Activated T-cell treated with anti-CD3 and anti-CD28 coated beads for 24 hours (primary cell): ENCODE data around the gene KLHL5.

Experiments used
- DNase-seq: peaks from one replicate; pipeline ENCODE4 v3.0.0-alpha.2; 2020; ENCODE audit warnings: low read depth

Gene KLHL5

DNA sequence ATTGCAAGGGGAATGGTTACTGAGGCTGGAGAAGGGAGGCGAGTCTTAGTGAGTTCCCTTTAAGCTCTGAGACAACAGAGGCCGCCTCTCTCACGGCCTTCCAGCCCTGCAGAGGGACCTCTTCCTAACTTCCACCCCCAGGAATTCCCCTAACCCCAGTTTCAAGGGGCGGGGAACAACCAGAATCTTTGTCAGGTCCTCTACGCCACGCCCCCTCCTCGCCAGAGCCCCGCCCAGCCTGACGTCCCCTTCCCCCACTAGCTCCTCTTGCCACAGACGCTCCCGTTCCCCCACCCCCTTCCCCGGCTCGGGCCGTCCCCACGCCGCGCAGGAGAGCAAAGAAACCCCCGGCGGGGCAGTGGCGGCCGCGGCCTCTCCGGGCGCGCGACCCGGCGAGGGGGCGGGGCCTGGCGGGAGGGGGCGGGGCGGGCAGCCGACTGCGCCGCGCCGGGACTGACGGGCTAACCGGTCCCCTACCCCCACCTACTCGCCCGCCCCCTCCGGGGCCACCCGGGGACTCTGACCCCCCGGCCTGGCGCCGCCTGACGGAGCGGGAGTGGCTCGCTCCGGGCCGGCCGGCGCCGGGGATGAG lies 17.6 kb upstream of the KLHL5 start:
- peak; percentile 94 for DNase-seq

DNA sequence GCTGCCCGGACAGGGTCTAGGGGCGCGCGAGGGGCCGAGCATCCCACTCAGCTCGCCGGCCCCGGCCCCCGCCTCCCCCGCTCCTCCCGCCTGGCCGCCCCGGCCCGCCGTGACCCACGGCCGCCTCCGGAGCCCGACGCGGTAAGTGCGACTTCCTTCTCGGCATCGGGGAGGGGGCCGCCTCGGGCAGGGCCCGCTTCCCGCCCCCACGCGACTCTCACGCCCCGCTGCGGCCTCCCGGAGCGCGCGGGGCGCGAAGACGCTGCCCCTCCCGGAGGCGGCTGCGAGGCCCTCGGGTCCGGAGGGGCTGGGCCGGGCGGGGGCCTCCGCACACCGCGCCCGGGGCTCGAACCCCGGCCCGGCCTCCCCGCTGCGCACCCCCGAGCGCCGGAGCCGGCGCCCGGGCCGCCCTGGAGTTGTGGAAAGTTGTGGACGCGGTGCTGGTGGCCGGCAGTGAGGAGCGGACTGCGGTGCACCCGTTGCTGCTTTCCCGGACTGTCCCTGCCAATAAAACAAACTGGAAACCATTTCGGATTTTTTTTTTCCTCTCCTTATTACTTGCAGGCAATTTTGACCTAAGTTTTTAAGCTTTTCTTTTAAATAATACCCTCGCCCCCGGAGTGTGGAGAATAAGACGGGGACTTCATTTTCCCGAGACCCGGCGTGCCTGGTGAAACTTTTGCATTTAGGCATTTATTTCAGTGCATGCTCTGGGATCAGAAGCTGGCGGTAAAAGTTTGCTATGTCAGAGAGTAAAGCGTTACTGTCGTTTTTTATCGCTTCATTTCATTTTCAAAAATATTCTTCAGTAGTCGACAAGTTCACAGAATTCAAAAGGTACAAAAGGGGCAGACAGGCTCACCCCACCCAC lies 16.8 kb upstream of the KLHL5 start:
- no peak for DNase-seq

DNA sequence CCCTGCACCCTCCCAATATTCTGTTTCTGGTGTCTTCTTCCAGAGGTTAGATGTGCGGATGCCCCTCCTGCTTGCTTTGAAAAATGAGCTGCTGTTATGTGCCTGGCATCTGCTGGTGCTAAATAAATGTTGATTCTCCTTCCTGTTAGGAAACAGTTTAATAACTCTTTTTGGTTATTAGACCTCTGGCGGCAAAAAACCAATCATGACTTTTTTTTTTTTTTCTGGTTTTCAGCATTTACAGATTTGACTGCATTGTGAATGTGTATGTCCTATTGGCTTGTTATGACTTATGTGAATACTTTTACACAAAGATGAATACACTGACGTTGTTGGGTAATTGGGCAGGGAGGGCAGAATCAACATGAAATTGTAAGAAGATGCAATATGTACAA lies 16.2 kb upstream of the KLHL5 start:
- DNase-seq = no peak

GRCh38 chr4:39046249-39046648 lies 15.8 kb upstream of the KLHL5 start:
- DNase-seq = no peak

DNA sequence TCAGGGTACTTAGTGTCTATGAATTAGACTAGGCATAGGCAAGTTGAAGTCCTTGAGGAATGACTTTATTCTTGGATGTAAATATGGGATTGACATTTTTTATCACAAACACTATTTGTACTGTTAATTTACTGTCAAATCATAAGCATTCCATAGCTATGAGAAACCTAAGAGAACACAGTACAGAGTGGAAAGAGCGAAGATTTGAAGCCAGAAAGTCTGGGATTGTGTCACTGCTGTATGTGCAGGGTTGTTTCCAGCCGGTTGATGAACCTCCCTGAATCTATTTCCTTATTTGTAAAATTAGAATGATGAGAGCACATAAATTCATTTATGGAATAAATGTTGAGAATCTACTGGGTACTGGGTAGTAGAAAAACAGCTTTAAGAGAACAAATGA lies 14.4 kb upstream of the KLHL5 start:
- DNase-seq = no peak

GRCh38 chr4:39048311-39048710 lies 13.7 kb upstream of the KLHL5 start:
- no peak for DNase-seq

DNA sequence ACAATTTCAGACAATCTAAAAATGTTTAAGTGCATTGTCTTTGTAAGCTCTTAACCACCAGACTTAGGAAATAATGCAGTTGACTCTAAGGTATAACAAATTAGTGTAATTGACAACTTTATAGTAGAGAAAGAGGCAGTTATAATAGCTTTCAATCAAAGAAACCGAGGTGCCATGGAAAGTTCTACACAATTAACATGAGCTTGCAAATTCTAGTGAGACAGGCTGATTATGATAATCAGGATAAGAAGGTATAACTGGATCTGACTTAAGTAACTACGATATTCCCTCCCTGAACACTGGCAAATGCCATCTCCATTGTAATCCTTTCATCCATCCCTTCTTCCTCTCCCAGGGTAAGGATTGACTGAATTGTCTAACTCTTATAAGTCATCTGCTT lies 11.4 kb upstream of the KLHL5 start:
- DNase-seq = no peak

GRCh38 chr4:39051492-39051891 lies 10.5 kb upstream of the KLHL5 start:
- no peak for DNase-seq

GRCh38 chr4:39053983-39054382 lies 8.0 kb upstream of the KLHL5 start:
- DNase-seq = no peak

- no peak for DNase-seq
Measured at GRCh38 chr4:39054497-39054896, 7.5 kb upstream of the KLHL5 start.

GRCh38 chr4:39056023-39056422 lies 6.0 kb upstream of the KLHL5 start:
- no peak for DNase-seq

- DNase-seq = no peak
Measured at GRCh38 chr4:39061457-39061856, 575 bp upstream of the KLHL5 start.

DNA sequence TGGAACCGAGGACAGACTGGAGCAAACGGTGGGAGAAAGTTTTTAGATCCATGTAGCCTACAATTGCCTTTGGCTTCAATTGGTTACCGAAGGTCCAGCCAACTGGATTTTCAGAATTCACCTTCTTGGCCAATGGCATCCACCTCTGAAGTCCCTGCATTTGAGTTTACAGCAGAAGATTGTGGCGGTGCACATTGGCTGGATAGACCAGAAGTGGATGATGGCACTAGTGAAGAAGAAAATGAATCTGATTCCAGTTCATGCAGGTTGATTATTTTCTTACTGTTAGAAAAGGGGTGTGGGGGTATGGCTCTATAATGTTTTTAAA lies 702 bp downstream of the KLHL5 start:
- DNase-seq = no peak

DNA sequence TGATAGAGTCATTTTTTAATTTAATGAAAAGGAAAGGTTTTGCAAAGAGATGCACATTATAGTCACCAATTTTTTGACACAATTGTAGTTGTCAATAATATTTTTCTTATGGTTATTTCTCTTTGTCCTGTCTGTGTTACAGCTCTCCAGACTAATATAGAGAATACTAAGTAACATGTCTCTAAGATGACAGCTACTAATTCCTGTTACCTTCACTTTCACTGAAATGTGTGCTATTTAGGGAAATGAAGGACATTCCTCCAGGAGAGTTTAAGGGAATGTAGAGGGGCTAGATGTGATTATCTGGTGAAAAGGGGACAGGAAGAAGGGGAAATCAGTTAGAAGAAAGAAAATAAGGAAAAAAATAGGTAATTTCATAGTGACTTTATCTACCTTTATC lies 1.4 kb downstream of the KLHL5 start:
- no peak for DNase-seq

GRCh38 chr4:39066371-39066770 lies 4.3 kb downstream of the KLHL5 start:
- DNase-seq = no peak

DNA sequence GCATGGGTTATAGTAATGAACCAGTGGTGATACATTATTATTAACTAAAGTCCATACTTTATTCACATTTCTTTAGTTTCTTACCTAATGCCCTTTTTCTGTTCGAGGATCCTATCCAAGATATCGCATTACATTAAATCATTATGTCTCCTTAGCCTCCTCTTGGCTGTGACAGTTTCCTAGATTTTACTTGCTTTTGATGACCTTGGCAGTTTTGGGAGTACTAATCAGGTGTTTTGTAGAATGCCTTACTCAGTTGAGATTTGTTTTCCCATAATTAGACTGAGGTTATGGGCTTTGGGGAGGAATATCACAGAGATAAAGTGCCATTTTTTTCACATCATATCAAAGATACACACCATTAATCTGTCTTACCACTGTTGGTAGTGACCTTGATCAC lies 5.0 kb downstream of the KLHL5 start:
- DNase-seq = no peak

DNA sequence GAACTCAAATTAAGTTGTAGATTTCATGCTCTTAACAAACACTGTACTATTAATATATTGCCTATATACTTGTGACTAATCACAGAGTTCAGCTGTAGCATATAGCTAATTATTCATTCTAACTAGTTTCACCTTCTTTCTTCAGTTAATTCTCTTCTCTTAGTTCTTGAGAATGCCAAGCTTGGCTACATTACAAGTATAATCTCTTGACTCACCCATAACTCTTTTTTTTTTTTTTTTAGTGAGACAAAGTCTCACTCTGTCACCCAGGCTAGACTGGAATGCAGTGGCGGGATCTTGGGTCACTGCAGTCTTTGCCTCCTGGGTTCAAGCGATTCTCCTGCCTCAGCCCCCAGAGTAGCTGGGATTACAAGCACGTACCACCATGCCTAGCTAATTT lies 5.4 kb downstream of the KLHL5 start:
- DNase-seq = no peak

DNA sequence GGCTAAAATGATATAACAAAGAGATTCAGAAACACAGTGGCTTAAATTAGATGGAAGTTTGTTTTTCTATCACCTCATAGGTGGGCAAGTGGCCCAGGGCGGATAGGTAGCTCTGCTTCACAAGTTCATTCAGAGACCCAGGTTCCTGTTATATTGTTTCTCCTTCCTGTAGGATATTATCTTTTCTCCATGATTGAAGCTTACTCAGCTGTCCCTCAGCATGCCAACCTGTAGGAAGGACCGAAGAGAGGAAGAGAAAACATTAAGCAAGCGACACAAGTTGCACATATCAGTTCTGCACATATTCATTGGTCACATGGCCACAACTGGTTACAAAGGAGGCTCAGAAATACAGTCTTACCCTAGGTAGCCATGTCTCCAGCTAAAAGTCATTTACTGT lies 6.9 kb downstream of the KLHL5 start:
- DNase-seq = no peak

- DNase-seq = no peak
Measured at GRCh38 chr4:39078829-39079228, 16.8 kb downstream of the KLHL5 start.

GRCh38 chr4:39083164-39083563 lies 21.1 kb downstream of the KLHL5 start:
- no peak for DNase-seq

GRCh38 chr4:39085891-39086290 lies 23.9 kb downstream of the KLHL5 start:
- no peak for DNase-seq

DNA sequence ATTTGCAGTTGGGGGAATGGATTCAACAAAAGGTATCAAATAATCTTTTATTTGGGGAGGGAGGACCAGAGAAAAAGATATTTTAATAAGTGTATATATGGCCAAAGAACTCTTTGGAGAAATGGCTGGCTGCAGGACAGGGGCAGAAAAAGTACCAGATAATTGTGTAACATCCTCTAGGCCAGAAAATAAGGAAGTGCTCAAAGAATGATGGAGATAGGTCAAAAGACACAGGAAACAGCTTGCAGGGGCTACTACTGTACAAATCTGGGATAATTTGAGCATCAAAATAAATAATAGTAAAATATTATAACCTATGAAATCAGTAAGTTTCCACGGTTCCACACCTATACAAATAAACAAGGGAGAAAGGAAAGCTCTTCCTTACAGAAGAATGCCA lies 34.8 kb downstream of the KLHL5 start:
- no peak for DNase-seq

DNA sequence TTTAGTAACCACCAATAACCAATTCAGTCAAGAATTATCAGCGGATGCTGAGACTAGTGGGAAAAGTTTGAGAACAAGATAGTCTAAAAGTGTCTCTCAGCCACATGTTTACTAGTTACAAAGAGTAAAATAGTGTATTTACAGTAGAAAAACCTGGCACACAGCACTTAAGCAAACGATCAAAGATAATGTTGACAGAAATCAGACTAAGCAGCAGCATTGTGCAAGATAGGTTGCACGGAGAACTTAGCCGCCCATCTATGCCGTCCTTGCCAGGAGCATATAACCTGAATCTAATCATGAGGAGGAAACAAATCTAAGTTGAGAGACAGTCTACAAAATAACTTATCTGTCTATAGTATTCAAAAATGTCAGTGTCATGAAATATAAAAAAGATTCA lies 35.3 kb downstream of the KLHL5 start:
- DNase-seq = no peak

- no peak for DNase-seq
Measured at GRCh38 chr4:39102297-39102696, 40.3 kb downstream of the KLHL5 start.
